Body of pancreas (tissue), 4 donors: ENCODE data around the gene CFAP77.

ENCODE experiments used
- POLR2A ChIP-seq, 3 donors: fragments of 450-650 bp; IDR thresholded peaks; one replicate each; pipeline ENCODE4 v1.6.1; 2016; ENCODE audit warnings: antibody characterized with exemption in 3 of 3, mild to moderate bottlenecking in 2 of 3
- TF ChIP-seq, protein P1 (sequence below), 7 experiments: fragments of 450-650 bp in 4 of 7; fragments of 200-600 bp in 3 of 7; sonication (generic) in 3 of 7; IDR thresholded peaks; one replicate each; pipeline ENCODE4 v1.5.1; 2016 to 2019; ENCODE audit warnings: antibody characterized with exemption in 7 of 7

DNA sequence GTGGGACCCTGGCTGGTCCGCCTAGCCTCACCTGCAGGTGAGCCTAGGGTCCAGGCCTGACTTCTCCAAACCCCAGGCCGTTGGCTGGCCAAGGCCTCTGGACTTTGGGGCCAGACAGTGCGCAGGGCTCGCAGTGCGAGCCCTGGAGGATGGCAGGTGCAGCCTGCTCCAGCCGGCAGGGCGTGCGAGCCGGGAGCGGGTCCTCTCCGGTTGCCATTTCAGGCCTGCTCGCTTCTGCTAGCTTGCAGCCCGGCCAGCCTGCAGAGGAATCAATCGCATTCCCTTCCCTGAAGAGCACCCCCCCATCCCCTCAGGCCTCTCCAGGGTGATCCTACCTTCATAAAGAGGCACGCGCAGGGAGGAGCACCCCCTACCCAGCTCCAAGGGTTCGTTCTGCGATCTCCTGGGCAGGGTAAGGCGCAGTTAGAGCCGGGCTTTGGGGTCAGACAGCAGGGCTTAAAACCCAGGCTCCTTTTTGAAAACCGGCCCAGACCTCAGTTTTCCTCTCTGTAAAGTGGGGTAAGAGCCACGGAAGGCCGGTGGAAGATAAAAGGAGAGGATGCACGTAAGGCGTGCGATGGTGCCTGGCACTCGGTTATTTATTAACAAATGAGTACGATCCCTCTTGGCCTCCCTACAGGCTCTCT, 178.6 kb downstream of the CFAP77 start:
- TF ChIP-seq, protein P1, sequence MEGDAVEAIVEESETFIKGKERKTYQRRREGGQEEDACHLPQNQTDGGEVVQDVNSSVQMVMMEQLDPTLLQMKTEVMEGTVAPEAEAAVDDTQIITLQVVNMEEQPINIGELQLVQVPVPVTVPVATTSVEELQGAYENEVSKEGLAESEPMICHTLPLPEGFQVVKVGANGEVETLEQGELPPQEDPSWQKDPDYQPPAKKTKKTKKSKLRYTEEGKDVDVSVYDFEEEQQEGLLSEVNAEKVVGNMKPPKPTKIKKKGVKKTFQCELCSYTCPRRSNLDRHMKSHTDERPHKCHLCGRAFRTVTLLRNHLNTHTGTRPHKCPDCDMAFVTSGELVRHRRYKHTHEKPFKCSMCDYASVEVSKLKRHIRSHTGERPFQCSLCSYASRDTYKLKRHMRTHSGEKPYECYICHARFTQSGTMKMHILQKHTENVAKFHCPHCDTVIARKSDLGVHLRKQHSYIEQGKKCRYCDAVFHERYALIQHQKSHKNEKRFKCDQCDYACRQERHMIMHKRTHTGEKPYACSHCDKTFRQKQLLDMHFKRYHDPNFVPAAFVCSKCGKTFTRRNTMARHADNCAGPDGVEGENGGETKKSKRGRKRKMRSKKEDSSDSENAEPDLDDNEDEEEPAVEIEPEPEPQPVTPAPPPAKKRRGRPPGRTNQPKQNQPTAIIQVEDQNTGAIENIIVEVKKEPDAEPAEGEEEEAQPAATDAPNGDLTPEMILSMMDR (IDR thresholded peaks at IDR 0.05) = no peak
- TF ChIP-seq POLR2A (IDR thresholded peaks at IDR 0.05) = no peak
